SIG-M5 (cell line): ENCODE results near the gene TMEM60.
A peak's percentile ranks its signal among the peaks of the same experiment; 100 is the strongest.
"Not testable (repeated sequence)": the region's sequence is repeated elsewhere in the genome, so short reads cannot be mapped to it uniquely, and the experiment has no call there.

Source experiments
- DNase-seq: peaks from one replicate; lab custom pipeline; 2025; lab: John Stamatoyannopoulos, UW

The TMEM60 gene

GRCh38 chr7:77798394-77799077 is at the start of gene TMEM60, which contains the start of gene PHTF2:
Gene TMEM60, minus strand, starts transcription at chr7:77798434. Its CDS starts 4,061 bp downstream, at chr7:77794373.
Gene PHTF2, plus strand, starts transcription at chr7:77798773.
- DNase-seq, result peak; percentile 98

- no peak for DNase-seq
Observed at GRCh38 chr7:77846317-77847092, 48.3 kb upstream of the TMEM60 start.

GRCh38 chr7:77843194-77843593 is 45.0 kb upstream of the TMEM60 start:
- no peak for DNase-seq

- no peak for DNase-seq
Observed at GRCh38 chr7:77839919-77840318, 41.7 kb upstream of the TMEM60 start.

GRCh38 chr7:77838929-77839491 is 40.8 kb upstream of the TMEM60 start:
- DNase-seq, result no peak

GRCh38 chr7:77837966-77838365 is 39.7 kb upstream of the TMEM60 start:
- no peak for DNase-seq

GRCh38 chr7:77837275-77837674 is 39.0 kb upstream of the TMEM60 start:
- DNase-seq, result no peak

- not testable (repeated sequence) for DNase-seq
Observed at GRCh38 chr7:77836425-77836824, 38.2 kb upstream of the TMEM60 start.

- DNase-seq, result no peak
Observed at GRCh38 chr7:77833136-77833535, 34.9 kb upstream of the TMEM60 start.

GRCh38 chr7:77831953-77832352 is 33.7 kb upstream of the TMEM60 start:
- no peak for DNase-seq

GRCh38 chr7:77831481-77831880 is 33.2 kb upstream of the TMEM60 start:
- no peak for DNase-seq

- no peak for DNase-seq
Observed at GRCh38 chr7:77830649-77831355, 32.6 kb upstream of the TMEM60 start.

GRCh38 chr7:77827999-77828398 is 29.8 kb upstream of the TMEM60 start:
- no peak for DNase-seq

- no peak for DNase-seq
Observed at GRCh38 chr7:77826300-77826699, 28.1 kb upstream of the TMEM60 start.

- DNase-seq, result no peak
Observed at GRCh38 chr7:77825131-77825530, 26.9 kb upstream of the TMEM60 start.

- no peak for DNase-seq
Observed at GRCh38 chr7:77824636-77825035, 26.4 kb upstream of the TMEM60 start.

GRCh38 chr7:77823787-77824186 is 25.6 kb upstream of the TMEM60 start:
- no peak for DNase-seq

- DNase-seq, result no peak
Observed at GRCh38 chr7:77822269-77822668, 24.0 kb upstream of the TMEM60 start.

- no peak for DNase-seq
Observed at GRCh38 chr7:77820967-77821366, 22.7 kb upstream of the TMEM60 start.

GRCh38 chr7:77819021-77819420 is 20.8 kb upstream of the TMEM60 start:
- no peak for DNase-seq

- no peak for DNase-seq
Observed at GRCh38 chr7:77813180-77813579, 14.9 kb upstream of the TMEM60 start.

GRCh38 chr7:77812290-77812685 is 14.1 kb upstream of the TMEM60 start:
- no peak for DNase-seq
